HPDE6-E6E7 (cell line): Measurements from ENCODE around the gene PLA1A.
"Not testable (repeated sequence)": the region's sequence is repeated elsewhere in the genome, so short reads cannot be mapped to it uniquely, and the experiment has no call there.

ENCODE experiments used
- DNase-seq: peaks from one replicate; pipeline ENCODE4 v3.0.0; 2011; ENCODE audit warnings: missing footprints; ENCODE audit errors: extremely low spot score

PLA1A gene

GRCh38 chr3:119597548-119598288 lies at the start of gene PLA1A:
Gene PLA1A (plus strand): TSS chr3:119597885. CDS start chr3:119597914, 29 bp downstream.
- no peak for DNase-seq

- DNase-seq, result no peak
Observed at GRCh38 chr3:119548341-119548740, 49.3 kb upstream of the PLA1A start.

GRCh38 chr3:119550192-119550910 lies 47.3 kb upstream of the PLA1A start:
- DNase-seq, result no peak

GRCh38 chr3:119551598-119551997 lies 46.1 kb upstream of the PLA1A start:
- no peak for DNase-seq

- DNase-seq, result not testable (repeated sequence)
Observed at GRCh38 chr3:119552928-119553327, 44.8 kb upstream of the PLA1A start.

GRCh38 chr3:119553823-119554415 lies 43.8 kb upstream of the PLA1A start:
- DNase-seq, result no peak

GRCh38 chr3:119555309-119555735 lies 42.4 kb upstream of the PLA1A start:
- DNase-seq, result no peak

GRCh38 chr3:119555929-119556328 lies 41.8 kb upstream of the PLA1A start:
- no peak for DNase-seq

- DNase-seq, result no peak
Observed at GRCh38 chr3:119557192-119557876, 40.4 kb upstream of the PLA1A start.

- DNase-seq, result no peak
Observed at GRCh38 chr3:119557877-119558269, 39.8 kb upstream of the PLA1A start.

- no peak for DNase-seq
Observed at GRCh38 chr3:119558626-119559317, 38.9 kb upstream of the PLA1A start.

- DNase-seq, result peak; percentile 44
Observed at GRCh38 chr3:119559441-119559963, 38.2 kb upstream of the PLA1A start, which contains the start of gene CD80. Gene CD80 (minus strand): TSS chr3:119559614. CDS start chr3:119557728, 1,886 bp downstream.

GRCh38 chr3:119560160-119560559 lies 37.5 kb upstream of the PLA1A start:
- DNase-seq, result no peak

GRCh38 chr3:119562307-119562961 lies 35.3 kb upstream of the PLA1A start:
- no peak for DNase-seq

- not testable (repeated sequence) for DNase-seq
Observed at GRCh38 chr3:119563334-119563733, 34.4 kb upstream of the PLA1A start.

GRCh38 chr3:119569156-119569555 lies 28.5 kb upstream of the PLA1A start:
- DNase-seq, result no peak

GRCh38 chr3:119570229-119570628 lies 27.5 kb upstream of the PLA1A start:
- DNase-seq, result no peak

- no peak for DNase-seq
Observed at GRCh38 chr3:119571230-119571629, 26.5 kb upstream of the PLA1A start.

GRCh38 chr3:119571688-119572087 lies 26.0 kb upstream of the PLA1A start:
- no peak for DNase-seq

- no peak for DNase-seq
Observed at GRCh38 chr3:119575507-119575906, 22.2 kb upstream of the PLA1A start.
